Sigmoid colon (tissue), 4 donors: ENCODE data around the gene YY2.

ENCODE experiments used
- CTCF ChIP-seq, 4 experiments: fragments of 450-650 bp in 3 of 4; fragments of 200-600 bp in 1 of 4; IDR thresholded peaks; one replicate each; pipeline ENCODE4 v1.5.1; 2016 to 2019; ENCODE audit warnings: antibody characterized with exemption in 4 of 4, mild to moderate bottlenecking in 3 of 4, moderate library complexity in 2 of 4
- POLR2AphosphoS5 ChIP-seq, 4 donors: sonication (generic); formaldehyde crosslinking; IDR thresholded peaks; one replicate each; pipeline ENCODE4 v1.6.1; 2017; ENCODE audit warnings: antibody characterized with exemption in 4 of 4

GRCh38 chrX:21855937-21856415, at the start of gene YY2:
- TF ChIP-seq POLR2AphosphoS5 (IDR thresholded peaks at IDR 0.05), result no peak
- no peak for TF ChIP-seq CTCF (IDR thresholded peaks at IDR 0.05)
